ENCODE data around the gene C19orf81. TPM values are rescaled to one million over a fixed set of nuclear protein-coding genes. Genes with fewer than 3 reads are reported as not detected.

Gene C19orf81
- total RNA-seq, 1 experiment from 2014 or later, result 22.4 TPM

DNA sequence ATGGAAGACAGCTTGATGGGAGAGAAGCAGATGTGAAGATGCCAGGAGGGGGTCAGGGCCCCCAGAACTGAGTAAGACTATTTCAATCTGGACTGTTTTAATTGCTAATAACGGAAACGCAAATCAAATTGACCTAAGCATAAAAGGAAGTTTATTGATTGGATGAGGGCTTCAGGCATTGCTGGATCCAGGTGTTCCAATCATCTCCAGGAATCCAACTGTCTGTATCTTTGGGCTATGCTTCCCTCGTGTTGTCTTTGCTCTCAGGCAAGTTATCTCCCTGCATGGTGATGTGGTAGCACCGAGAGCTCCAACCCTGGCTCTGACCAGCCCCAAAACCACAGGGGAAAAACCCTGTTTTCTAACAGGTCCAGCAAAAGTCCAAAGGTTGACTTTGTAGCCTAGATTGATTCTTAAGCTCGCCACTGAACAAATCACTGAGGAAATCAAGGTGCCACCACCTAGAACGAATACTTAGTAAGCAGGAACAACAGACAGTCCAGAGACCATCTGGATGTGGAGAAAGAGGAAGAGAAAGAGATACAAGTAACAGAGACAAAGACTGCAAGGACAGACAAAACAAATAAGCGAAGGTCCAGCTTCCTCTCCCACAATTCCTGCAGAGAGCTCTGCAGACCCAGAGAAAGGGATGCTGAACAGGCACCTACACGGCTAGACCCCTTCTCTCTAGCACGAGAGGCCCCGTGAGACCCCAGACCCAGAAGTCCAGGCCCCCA, 1.2 kb upstream of the C19orf81 start:
- H3K27me3 Mint-ChIP-seq (ENCODE audit: low read depth), result peaks cover 22% of the 10 kb centered on the region
- no peaks in the 10 kb centered on the region for H3K9me3 Mint-ChIP-seq
- H3K27ac Mint-ChIP-seq, result no peak overlapping the region
- CTCF ChIA-PET, result interaction anchor here (0.9 to 1.5 kb wide), 6 partner anchors 21 to 315 kb away, joined by 3 to 6 read pairs (median 4); no protein-coding TSS in a partner anchor
- no peak for DNase-seq (ENCODE audit: low spot score)
- no peak for ATAC-seq
- no peak overlapping the region for H3K4me3 Mint-ChIP-seq
- POLR2A ChIA-PET, result interaction anchor here (0.6 kb wide), 1 partner anchor 106 kb away, joined by 3 read pairs; no protein-coding TSS in a partner anchor
- H3K4me1 Mint-ChIP-seq, result peaks cover 11% of the 10 kb centered on the region
- no peaks in the 10 kb centered on the region for H3K36me3 Mint-ChIP-seq
- no peak for TF ChIP-seq USF2 (CRISPR knock-in tag; IDR thresholded peaks at IDR 0.05)
- no peak for TF ChIP-seq NR3C1 (CRISPR knock-in tag; conservative IDR thresholded peaks at IDR 0.05; ENCODE audit: low read depth)
- TF ChIP-seq EMX1 (CRISPR knock-in tag; IDR thresholded peaks at IDR 0.05), result no peak
- TF ChIP-seq CREB1 (CRISPR knock-in tag; IDR thresholded peaks at IDR 0.05), result no peak
- TF ChIP-seq, protein P1, sequence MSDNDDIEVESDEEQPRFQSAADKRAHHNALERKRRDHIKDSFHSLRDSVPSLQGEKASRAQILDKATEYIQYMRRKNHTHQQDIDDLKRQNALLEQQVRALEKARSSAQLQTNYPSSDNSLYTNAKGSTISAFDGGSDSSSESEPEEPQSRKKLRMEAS (CRISPR knock-in tag; IDR thresholded peaks at IDR 0.05), result no peak
- no peak for TF ChIP-seq ZNF425 (CRISPR knock-in tag; conservative IDR thresholded peaks at IDR 0.05)
- no peak for TF ChIP-seq CDX4 (CRISPR knock-in tag; IDR thresholded peaks at IDR 0.05; ENCODE audit: borderline replicate concordance)
- TF ChIP-seq SMAD4 (CRISPR knock-in tag; IDR thresholded peaks at IDR 0.05), result no peak
- TF ChIP-seq ZNF396 (CRISPR knock-in tag; IDR thresholded peaks at IDR 0.05; ENCODE audit: borderline replicate concordance), result no peak
- TF ChIP-seq, protein P2, sequence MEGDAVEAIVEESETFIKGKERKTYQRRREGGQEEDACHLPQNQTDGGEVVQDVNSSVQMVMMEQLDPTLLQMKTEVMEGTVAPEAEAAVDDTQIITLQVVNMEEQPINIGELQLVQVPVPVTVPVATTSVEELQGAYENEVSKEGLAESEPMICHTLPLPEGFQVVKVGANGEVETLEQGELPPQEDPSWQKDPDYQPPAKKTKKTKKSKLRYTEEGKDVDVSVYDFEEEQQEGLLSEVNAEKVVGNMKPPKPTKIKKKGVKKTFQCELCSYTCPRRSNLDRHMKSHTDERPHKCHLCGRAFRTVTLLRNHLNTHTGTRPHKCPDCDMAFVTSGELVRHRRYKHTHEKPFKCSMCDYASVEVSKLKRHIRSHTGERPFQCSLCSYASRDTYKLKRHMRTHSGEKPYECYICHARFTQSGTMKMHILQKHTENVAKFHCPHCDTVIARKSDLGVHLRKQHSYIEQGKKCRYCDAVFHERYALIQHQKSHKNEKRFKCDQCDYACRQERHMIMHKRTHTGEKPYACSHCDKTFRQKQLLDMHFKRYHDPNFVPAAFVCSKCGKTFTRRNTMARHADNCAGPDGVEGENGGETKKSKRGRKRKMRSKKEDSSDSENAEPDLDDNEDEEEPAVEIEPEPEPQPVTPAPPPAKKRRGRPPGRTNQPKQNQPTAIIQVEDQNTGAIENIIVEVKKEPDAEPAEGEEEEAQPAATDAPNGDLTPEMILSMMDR (IDR thresholded peaks at IDR 0.05), result no peak
- no peak for TF ChIP-seq STAT6 (CRISPR knock-in tag; conservative IDR thresholded peaks at IDR 0.05; ENCODE audit: low read depth)
- TF ChIP-seq PRDM15 (CRISPR knock-in tag; IDR thresholded peaks at IDR 0.05), result no peak
- no peak for TF ChIP-seq AFF4 (CRISPR knock-in tag; IDR thresholded peaks at IDR 0.05; ENCODE audit: borderline replicate concordance)
- TF ChIP-seq, protein P3, sequence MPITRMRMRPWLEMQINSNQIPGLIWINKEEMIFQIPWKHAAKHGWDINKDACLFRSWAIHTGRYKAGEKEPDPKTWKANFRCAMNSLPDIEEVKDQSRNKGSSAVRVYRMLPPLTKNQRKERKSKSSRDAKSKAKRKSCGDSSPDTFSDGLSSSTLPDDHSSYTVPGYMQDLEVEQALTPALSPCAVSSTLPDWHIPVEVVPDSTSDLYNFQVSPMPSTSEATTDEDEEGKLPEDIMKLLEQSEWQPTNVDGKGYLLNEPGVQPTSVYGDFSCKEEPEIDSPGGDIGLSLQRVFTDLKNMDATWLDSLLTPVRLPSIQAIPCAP (CRISPR knock-in tag; IDR thresholded peaks at IDR 0.05), result no peak
- TF ChIP-seq, protein P4, sequence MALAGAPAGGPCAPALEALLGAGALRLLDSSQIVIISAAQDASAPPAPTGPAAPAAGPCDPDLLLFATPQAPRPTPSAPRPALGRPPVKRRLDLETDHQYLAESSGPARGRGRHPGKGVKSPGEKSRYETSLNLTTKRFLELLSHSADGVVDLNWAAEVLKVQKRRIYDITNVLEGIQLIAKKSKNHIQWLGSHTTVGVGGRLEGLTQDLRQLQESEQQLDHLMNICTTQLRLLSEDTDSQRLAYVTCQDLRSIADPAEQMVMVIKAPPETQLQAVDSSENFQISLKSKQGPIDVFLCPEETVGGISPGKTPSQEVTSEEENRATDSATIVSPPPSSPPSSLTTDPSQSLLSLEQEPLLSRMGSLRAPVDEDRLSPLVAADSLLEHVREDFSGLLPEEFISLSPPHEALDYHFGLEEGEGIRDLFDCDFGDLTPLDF (CRISPR knock-in tag; IDR thresholded peaks at IDR 0.05), result no peak
- no peak for TF ChIP-seq PRRX2 (CRISPR knock-in tag; IDR thresholded peaks at IDR 0.05)
